Posterior vena cava (tissue), 2 donors: ENCODE measurements around the gene SPOCK1. TPM values are rescaled to one million over a fixed set of nuclear protein-coding genes. Genes with fewer than 3 reads are reported as not detected.

Experiments used
- DNase-seq: peaks from one replicate; pipeline ENCODE4 v3.0.0-alpha.2; 2020; ENCODE audit warnings: low spot score
- intact Hi-C, 2 donors: fragments of 100-400 bp; cut with DNase I; formaldehyde crosslinking; loops; one replicate each; pipeline versions ENCODE4 v1.14.1 to v1.14.2; 2022 to 2023
- total RNA-seq, 2 donors: library from RNA; stranded (reverse); fragmentation: NEBNext Ultra II Directional; extraction: Animal tissue kit (Norgen Biotek cat#: 25700); gene quantifications; one replicate each; pipeline ENCODE4 v1.2.1, GENCODE V29; 2021
- donor health status: DM: yes; HTN: yes; CAD: no.
- donor health status: DM: yes; HTN: yes; CAD: no.

Gene SPOCK1
- total RNA-seq, 2 donors from 2014 or later, result 100 to 106 TPM

- no peak for DNase-seq
- intact Hi-C loops, result no loop called here
These were observed 372.3 kb downstream of the SPOCK1 start for GRCh38 chr5:137126829-137127228.

- intact Hi-C loops, result no loop called here
- DNase-seq, result no peak
These were observed 376.6 kb downstream of the SPOCK1 start for GRCh38 chr5:137122558-137122957.

DNA sequence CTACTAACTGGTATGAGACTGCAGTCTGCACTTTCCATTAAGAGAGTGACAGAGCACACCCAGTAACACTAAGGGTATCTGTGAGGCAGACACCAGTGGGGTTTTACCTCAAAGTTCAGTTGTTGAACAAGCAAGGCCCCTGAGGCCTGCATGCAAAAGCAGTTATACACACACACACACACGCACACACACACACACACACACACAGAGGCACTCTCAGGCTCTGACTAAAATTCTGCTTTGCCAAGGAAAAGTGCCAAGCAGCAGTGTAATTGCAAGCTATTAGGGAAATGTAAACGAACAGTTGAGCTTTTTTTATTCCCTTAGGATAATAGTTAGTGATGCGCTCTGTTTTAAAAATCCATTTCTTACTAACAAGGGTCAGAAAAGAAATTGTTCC is 377.1 kb downstream of the SPOCK1 start:
- intact Hi-C loops, result no loop called here
- DNase-seq, result no peak

GRCh38 chr5:137119321-137119720 is 379.8 kb downstream of the SPOCK1 start:
- intact Hi-C loops, result no loop called here
- DNase-seq, result no peak

- intact Hi-C loops, result no loop called here
- no peak for DNase-seq
These were observed 380.5 kb downstream of the SPOCK1 start for GRCh38 chr5:137118629-137119028.

DNA sequence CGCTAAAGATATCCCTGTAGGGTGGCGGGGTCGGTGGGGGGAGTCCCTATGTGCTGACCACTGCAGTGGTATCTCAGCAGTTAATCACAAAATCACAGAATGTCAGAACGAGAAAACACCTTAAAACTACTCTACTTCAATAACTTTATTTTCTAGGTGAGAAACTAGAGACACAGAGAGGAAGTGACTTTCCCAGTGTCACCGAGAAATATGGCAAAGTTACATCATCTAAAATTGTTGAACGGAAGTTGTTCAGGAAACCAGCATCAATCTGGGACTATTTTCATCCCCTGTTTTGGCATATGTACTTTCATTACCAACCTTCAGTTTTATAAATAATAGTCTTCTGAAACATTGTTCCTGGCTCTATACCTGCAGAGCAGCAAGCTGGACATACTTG is 384.0 kb downstream of the SPOCK1 start:
- no peak for DNase-seq
- intact Hi-C loops, result no loop called here

DNA sequence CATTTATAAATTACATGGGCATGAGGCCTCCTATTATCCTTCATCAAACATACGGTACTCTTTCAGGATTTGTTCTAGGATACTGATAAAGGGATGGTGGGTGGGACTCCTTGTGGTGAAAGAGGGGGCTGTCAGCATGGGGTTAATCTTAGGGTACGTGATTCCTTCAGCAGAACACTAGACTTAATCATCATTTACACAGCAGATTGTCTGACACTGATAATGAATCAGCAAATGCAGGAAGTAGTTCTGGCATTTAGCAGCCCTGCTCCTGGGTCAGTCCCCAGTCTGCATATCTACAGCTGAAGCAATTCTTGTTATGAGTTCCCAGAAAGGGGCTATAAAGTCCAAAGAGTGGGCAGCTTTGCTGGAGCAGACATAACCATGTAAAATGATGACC is 384.6 kb downstream of the SPOCK1 start:
- DNase-seq, result no peak
- intact Hi-C loops, result no loop called here

DNA sequence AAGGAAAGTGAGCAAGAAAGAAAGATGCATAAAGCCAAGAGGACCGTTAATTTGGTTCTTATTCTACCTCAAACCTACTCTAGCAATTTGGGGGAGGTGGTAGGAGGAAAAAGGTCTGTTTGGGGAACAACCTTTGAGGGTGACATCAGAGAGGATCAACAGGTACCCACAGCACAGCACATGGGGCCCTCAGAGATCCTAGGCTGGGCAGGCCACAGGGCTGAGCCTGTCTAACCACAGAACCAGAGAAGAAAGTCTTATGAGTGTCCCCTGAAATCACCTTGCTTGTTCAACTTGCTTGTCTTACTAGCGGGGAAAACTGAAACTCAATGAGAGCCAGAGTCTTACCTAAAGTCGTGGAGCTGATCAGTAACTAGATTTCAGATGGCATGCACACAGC is 385.2 kb downstream of the SPOCK1 start:
- intact Hi-C loops, result no loop called here
- DNase-seq, result no peak

DNA sequence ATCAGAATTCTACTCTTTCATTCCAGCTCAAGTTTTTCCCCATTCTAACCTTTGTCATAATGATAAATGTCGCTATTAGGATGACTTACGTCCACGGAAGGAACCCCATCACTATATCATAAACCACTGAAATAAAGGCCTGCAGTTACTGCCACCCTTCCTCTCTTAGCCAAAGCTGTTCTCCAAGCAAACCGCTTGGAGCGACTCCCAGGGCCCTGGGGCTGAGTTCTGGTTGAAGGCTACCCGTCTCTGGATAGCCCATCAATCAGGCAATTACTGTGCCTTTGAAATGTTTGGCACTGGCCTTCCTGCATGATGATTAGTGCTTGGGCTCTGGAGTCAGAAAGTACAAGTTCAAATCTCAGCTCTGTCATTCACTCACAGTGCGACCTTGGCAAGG is 386.0 kb downstream of the SPOCK1 start:
- no peak for DNase-seq

DNA sequence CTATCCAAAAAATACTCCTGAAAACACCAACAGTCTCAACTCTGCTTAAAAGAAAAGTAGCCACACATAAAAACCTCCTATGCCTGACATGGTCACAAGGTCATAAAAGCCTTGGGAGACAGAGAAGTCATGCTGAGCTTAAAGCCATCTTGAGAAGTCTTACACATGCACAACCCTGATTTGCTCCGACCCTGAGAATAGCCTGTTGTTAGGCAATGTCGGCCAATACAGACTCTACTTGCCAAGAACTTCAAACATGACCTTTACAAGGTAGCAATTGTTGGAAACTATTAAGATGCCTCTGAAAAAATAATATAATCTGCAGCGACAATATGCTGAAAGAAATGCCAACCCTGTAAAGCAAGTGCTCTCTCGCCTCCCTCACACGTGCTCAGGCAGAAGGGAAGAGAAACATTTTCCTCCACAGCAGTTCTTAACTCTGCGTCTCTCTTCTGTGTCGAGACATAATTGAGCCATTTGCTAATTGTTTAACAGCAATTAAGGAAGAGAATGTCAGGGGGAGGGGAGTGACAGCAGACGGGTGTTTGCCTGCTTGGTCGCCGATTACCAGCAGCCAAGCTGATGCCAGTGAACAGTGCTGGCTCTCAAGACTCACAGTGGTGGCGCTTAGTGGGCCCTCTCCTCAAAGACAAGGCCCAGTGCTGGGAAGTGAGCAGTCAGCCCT is 393.6 kb downstream of the SPOCK1 start:
- intact Hi-C loops, result no loop called here

More for the DNA sequence above, 386.0 kb downstream of the SPOCK1 start:
- intact Hi-C loops, result no loop called here

DNA sequence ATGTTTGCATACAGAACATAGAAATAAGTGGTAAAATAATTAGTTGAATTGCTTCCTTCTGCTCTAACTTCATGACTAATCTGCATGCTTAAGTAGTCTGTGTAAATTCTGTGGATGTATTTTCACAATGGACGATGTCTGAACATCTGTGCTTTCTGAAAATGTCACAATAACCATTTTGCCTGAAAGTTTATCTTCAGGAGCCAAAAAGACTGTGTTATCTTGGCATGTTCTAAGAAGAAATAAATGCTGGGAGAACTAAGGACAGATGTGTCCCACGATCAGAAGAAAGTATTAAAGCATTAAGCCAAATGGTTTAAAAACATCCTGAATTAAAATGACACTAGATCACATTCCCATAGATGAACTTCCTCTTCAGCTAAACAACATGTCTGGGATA is 397.6 kb downstream of the SPOCK1 start:
- intact Hi-C loops, result no loop called here
- no peak for DNase-seq

More for the DNA sequence above, 393.6 kb downstream of the SPOCK1 start:
- no peak for DNase-seq

DNA sequence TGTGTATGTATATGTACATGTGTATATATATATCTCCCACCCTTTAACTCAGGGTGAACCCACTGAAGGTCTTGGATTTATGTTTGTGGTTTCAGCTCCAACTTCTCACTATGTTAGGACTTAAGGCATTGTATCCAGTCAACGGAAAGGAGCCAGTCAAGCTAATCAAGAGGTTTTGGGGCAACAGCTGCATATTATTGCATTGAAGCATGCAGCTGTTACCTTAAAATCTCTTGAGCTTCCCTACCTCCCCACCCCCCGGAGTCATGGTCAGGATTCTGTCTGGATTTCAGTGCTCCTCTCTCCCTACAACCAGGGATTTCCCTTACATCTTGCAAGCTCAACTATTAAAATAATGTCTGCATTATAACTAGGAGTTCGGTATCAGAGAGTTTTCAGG is 399.5 kb downstream of the SPOCK1 start:
- intact Hi-C loops, result no loop called here
- DNase-seq, result no peak

- DNase-seq, result no peak
- intact Hi-C loops, result no loop called here
These were observed 400.5 kb downstream of the SPOCK1 start for GRCh38 chr5:137098663-137099062.

DNA sequence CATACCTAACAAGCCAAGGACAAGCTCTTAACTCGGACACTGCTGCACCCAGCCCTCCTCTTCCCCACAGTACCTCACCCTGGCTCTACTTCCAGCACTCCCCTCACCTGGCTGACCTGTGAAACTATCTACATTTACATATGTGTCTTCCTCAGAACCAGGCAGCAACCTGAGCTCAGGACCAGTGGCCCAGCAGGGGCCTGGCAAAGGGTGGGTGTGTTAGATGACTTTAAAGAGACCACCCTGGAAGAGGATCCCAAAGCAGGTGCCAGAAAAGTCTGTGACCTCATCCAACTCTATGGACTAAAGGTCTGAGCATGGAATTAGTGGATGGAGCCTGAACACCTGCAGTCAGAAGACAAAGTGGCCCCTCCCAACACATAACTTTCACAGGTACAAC is 400.9 kb downstream of the SPOCK1 start:
- DNase-seq, result no peak

DNA sequence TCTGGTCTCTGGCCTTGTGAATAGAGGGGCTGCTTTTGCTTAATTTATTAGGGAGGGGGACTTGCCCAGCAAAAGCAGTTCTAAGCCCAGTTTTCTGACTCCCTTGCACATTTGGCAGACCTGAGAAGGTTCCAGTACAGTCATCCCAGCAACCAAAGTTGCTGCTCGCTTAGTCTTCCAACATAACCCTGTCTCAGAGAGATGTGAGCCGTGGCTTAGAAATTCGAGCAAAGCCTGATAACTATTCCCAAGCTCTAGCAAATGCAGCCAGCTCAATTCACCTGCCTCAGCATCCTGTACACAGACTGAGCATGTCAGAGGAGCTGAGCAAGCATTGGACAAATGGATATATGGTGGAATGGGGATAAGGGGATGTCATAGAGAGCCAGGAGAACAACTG is 401.9 kb downstream of the SPOCK1 start:
- intact Hi-C loops, result no loop called here

More for the DNA sequence above, 400.9 kb downstream of the SPOCK1 start:
- intact Hi-C loops, result no loop called here

DNA sequence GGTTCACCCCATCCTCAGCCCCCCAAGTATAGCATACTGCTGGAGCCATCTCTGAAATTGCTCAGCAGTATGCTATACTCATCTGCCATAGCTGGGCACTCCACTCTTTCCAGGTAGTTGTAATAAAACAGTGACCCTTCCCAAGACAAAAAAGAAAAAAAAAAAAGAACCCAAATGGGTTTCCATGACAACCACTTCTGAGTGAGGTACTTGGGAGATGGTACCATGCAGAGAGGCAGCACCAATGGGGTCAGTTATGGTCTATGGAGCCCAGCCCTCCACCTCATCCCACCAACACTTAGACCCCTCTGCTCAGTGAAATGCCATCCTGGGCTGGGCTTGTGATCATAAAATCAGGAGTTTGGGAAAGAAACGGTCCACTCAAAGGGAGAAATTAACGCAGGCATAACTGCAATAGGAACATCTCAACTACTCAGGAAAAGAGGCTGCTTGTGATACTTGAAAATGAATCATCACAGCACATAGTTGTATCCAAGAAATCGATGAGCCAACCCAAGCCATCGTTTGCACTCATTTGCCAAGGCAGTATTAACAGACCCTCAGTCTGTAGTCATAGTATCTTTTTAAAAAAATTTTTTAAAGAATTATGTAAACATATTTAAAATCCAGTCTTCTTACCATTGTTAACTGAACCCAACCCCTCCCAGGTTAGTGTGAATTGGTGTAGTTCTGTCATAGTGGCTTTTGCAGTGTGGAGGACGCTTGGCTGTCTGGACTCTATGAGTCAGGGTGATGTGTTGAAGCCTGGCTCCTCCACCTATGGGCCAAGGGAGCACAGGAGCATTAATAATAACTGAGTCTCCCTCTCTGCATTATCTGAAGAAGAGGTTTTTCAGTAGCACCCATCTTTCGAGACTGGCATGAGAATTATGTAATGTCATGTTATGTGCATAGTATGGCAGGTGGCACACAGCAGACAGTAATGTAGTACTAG is 402.7 kb downstream of the SPOCK1 start:
- intact Hi-C loops, result no loop called here
- DNase-seq, result no peak

More for the DNA sequence above, 401.9 kb downstream of the SPOCK1 start:
- no peak for DNase-seq

DNA sequence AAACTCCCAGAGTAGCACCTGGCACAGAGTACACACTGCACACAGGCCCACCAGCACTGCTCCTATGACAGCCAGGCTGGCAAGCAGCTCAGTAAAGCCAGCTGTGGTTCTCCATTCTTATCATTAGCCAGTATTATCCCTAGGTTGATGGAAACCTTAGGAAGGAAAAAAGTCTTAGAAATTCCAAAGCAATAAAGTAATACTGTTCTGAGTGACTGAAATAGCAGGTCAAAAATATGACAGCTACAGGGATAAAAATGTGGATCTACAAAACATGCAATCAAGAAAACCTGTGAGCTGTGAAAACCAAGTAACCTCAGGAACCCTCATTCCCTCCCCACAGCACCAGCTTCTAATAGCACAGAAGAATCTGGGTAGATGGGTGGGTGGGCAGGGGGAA is 403.5 kb downstream of the SPOCK1 start:
- no peak for DNase-seq
- intact Hi-C loops, result no loop called here

DNA sequence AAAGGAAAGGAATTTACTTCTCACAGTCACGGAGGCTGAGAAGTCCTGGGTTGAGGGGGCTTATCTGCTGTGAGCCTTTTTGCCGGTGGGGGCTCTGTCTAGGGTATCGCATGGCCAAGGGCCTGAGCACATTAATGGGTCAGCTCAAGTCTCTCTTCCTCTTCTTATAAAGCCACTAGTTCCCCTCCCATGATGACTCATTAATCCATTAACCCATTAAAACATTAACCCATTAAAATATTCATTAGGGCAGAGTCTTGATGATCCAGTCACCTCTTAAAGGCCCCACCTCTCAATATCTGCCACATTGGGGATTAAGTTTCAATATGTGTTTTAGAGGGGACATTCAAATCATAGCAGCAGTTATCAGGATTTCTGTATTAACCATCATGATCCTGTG is 406.3 kb downstream of the SPOCK1 start:
- intact Hi-C loops, result no loop called here
- no peak for DNase-seq

DNA sequence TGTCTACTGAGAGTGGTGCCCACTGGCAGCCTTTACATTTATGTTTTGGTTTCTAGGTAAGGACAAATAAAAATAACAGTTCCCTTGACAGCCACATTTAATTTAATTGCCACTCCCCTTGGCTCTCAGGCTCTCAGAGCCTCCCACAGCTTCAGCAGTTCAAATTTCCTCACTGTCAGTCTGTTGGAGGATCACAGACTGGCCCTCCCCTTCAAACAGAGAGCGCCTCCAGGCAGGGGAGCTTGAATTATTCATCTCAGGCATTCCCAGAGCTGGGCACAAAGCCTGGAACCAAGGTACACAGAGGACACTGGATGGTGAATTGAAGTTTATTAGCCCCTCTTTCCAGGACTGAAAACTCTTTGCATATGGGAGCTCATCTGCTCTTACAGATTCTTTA is 407.7 kb downstream of the SPOCK1 start:
- intact Hi-C loops, result no loop called here
- no peak for DNase-seq

GRCh38 chr5:137090721-137091120 is 408.4 kb downstream of the SPOCK1 start:
- DNase-seq, result no peak
- intact Hi-C loops, result no loop called here

DNA sequence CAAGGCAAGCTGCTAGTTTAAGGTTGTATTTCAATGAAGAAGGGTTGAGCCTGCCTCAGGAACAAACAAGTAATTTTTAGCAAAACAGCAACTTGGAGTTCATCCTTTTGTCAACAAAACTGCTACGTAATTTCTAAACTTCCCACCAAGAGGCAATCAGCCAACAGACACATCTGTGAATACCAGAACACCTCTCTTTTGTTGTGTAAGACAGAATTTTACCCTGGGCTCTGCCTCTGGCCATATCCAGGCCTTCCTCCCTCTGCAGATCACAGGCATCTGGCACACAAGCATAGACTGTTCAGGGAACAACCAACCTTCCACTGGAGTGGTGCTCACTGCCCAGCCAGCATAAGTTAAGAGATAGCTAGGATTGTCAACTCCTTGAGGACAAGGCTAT is 409.0 kb downstream of the SPOCK1 start:
- DNase-seq, result no peak
- intact Hi-C loops, result no loop called here
